ENCODE data around the gene AOPEP.

The AOPEP gene

DNA sequence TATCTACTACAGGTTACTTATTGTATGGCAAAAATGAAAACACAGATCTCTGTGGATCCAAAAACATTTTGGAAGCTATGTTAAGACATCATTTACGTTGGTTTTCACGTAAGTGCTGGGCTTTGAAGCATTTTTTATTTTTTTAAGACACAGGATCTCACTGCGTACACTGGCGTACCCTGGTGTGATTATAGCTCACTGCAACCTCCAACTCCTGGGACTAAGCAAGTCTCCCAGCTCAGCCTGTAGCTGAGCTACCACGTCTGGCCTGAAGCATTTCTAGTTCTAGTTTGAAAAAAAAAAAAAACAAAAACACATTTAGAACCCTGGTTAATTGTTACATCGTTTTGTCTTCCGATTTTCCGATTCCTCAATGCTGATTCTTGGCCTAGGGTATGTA is 131.3 kb downstream of the AOPEP start:
- in situ Hi-C loops (cut with MboI; ENCODE audit: low pct_unique_long_range_greater_than_20kb, low sequenced_read_pairs): no loop called here

DNA sequence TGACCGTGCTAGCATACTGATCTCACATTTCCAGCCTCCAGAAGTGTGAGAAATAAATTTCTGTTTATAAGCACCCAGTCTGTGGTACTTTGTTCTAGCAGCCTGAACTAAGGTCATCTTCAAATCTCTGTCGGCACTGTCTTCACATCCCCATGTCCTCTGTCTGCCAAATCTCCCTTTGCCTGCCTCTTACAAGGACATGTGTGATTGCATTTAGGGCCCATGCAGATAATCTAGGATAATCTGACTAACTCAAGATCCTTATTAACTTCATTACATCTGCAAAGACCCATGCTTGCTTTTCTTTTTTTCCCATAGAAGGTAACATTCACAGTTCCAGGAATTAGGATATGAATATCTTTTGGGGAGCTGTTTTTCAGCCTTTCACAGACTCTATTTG is 132.7 kb downstream of the AOPEP start:
- no peak for DNase-seq
- in situ Hi-C loops (cut with MboI; ENCODE audit: low pct_unique_long_range_greater_than_20kb, low sequenced_read_pairs): no loop called here

More for the DNA sequence above, 131.3 kb downstream of the AOPEP start:
- no peak for DNase-seq

DNA sequence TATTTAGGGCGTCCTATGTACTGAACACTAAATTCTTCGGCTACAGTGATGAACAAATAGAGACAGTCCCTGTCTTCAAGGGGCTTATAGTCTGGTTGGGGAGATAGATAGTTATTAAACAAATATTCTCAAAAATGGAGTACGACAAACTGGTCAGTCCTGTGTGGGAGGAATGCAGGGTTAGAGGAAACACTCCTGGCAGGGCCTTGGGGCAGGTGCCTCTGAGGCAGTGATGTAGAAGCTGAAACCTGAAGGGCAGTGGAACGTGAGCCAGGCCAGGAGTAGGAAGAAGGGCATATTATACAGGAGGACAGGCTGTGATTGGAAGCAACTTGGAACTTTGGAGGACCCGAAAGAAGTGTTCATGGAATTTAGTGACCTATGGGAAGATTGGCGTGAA is 133.4 kb downstream of the AOPEP start:
- no peak for DNase-seq
- in situ Hi-C loops (cut with MboI; ENCODE audit: low pct_unique_long_range_greater_than_20kb, low sequenced_read_pairs): no loop called here

DNA sequence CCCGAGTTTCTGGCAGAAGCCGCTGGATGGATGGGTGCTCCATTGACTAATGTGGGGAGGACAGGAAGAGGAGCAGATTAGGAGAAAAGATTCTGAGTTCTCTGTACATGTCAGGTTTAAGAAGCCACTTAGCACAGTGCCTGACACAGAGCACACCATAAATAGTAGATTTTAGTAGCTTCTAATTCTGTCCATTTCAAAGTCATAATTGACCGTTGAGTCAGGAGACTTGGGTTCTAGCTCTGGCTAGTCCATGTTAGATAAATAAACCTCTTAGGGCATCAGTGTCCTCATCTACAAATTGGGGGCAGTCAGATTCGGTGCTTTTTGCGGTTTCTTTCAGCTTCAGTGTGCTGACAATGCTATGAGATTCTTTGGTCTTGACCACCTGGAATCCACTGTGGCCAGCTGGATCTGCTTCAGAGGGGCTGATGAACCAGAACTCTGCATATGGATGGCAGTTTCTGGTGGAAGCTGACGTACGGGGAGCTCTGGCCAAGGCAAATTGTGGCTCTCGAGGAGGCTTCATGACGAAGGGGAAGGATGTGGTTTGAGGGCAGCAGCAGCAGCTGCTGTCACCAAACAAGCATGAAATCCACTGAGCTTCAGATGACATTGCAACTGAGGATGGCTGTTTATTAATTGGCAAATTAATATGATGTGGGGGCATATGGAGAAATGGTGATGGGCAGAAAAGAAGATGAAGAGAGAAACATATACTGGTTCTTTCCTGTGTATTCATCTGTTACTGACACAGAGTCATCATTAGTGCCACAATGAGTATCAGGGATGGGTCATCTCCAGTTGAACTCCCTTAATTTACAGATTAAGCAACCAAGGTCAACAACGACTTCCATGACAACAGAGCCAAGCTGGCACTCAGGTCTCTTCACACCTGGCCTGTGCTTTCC is 134.4 kb downstream of the AOPEP start:
- in situ Hi-C loops (cut with MboI; ENCODE audit: low pct_unique_long_range_greater_than_20kb, low sequenced_read_pairs): no loop called here
- peak; percentile 78 for DNase-seq

DNA sequence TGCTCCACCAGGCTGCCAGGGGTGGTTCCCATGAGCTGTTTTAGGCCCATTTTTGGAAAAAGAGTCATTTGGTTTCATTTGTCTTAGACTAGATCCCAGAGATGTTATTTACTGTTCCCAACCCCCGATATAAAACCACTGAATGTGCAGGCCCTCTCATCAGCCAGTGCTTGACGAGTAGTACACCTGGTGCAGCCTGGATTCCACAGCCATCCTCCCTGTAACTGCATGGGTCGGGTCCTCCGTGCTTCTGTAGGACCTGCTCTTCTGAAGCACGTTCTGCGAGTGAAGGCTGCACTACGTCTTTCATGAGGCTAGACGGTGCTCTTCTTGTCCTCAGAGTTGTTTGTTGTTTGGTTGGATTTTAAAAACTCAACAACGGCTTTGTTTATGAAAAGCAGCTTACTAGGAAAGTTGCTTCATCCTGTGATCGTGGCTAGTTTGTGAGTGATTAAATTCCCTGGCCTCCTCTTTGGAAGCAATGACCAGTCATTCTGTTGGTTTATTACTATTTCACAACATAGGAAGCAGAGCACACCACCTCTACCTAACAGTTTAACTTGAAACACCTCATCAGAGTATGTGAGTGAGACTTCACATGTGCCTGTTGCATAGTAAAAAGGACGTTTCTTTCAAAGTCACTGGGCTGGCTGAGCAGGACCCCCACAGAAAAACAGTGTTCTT is 135.2 kb downstream of the AOPEP start:
- in situ Hi-C loops (cut with MboI; ENCODE audit: low pct_unique_long_range_greater_than_20kb, low sequenced_read_pairs): no loop called here
- DNase-seq: no peak

DNA sequence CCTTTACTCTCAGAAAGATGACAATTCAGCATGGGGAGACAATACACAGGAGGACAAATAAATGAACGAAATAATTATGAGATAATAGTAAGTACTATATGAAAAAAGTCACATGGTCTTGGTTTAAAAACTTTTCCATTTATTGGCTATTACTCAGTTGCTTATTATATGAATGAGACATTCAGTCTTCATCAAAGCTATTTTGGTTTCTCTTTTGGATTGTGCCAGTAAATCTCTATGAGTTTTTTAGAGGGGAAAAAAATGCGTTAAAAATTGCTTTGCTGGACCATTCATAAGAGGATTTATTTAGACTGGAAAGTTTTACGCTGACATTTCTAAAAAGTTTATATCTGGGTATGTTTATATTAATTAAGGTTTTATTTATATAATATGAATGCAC is 137.7 kb downstream of the AOPEP start:
- DNase-seq: no peak
- in situ Hi-C loops (cut with MboI; ENCODE audit: low pct_unique_long_range_greater_than_20kb, low sequenced_read_pairs): no loop called here

DNA sequence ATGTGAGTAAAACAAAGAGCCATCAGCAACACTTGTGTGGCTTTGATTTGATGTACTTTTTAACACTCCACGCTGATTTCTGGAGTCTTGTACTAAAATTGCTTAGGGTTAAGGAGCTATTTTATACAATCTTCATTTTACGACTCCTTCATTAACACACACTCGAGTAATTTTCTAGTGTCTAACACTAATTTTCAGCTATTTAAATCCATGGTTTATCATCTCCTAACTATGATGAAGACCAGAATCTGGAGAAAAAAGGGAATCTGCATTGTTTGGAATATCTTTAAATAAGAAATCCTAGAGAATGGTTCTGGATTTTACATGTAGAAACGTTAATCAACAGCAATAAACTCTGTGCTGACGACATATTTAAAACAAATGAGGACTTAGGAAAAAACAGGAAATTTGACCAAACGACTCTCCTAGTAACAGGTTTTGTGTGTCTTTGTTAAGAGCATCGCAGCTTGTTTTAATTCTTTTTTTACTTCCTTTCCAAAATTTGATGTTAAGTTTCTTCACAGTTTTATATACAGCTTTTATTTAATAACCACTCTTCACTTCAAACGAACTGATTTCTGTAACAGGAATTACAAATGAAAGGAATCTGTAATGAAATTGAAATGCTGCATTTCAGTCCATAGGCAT is 138.5 kb downstream of the AOPEP start:
- DNase-seq: no peak
- in situ Hi-C loops (cut with MboI; ENCODE audit: low pct_unique_long_range_greater_than_20kb, low sequenced_read_pairs): no loop called here

DNA sequence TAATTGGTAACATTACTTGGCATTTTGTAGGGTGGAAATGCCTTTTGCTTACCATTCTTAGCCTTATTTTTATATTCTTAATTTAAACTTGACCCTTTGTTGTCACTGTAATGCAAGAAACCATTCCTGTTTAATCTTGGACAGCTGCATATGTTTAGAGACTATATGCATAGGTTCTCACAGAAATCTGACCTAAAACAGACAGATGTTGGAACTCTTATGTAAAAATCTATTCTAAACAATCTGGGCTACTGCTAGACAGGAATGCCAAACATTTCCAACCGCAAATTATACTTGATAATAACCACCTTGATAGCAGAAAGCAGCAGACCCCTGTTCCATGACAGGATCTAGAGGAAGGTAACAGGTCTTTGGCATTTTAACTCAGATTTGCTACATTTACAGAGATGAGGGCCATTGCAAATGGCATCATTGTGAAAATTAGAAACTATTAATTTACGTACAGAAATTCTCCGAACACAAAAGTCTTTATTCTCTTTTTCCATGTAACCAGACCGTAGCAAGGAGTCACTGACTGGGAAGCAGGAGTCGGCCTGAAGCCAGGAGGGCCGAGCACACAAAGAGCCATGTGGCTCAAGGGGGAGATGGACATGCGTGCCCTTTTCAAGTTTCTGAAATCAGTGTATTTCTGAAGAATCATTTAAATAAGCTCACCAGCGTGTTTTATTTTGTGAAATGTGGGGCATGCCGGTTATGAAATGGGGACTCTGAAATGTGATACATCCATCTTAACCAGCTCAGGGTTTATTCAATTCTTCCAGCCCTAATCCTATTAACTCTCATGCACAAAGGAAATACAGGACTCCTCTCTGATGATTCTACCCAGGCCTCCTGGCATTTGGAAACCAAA is 139.3 kb downstream of the AOPEP start:
- no peak for DNase-seq
- in situ Hi-C loops (cut with MboI; ENCODE audit: low pct_unique_long_range_greater_than_20kb, low sequenced_read_pairs): no loop called here

DNA sequence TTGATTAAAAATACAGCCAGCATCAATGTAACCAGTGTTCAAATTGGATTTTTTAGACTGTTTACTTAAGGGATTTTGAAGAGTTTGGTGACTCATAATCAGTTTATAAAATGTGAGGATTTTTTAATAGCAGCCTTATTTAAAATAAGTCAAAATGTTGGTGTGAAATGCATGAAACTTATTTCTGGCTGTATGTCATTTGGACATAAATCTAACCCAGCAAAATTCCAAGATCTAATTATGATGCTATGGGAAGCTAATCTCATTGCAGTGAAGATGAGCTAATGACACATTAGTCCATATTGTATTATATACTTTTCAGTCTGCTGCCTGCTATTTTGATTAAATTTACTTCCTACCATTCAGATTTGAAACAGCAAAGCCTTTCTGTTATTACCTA is 140.3 kb downstream of the AOPEP start:
- in situ Hi-C loops (cut with MboI; ENCODE audit: low pct_unique_long_range_greater_than_20kb, low sequenced_read_pairs): no loop called here
- DNase-seq: no peak

DNA sequence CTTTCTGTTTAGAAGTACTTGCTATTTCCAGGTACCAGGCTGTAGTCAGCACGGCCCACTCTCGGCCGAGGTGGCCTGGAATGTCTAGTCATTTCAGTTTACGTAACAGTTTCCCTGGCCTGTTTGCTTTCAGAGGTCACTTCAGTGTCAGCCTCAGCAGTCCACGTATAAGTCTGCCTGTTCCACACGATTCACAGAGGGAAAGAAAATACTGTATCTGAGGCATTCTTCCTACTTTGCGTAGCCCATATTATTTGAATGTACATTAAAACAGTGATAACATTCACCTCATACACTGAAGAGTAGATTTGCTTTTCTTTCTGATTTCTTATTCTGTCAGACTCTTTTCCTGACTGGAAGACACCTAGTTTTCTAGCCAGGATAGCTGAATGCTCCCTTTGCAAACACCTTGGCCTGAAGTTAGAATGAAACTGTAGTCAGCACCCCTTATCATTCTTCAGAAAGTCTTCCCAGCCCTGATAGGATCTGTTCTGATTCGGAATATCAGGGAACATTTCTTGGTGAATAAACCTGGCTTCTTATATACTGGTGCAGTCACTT is 140.9 kb downstream of the AOPEP start:
- DNase-seq: no peak
- in situ Hi-C loops (cut with MboI; ENCODE audit: low pct_unique_long_range_greater_than_20kb, low sequenced_read_pairs): no loop called here

DNA sequence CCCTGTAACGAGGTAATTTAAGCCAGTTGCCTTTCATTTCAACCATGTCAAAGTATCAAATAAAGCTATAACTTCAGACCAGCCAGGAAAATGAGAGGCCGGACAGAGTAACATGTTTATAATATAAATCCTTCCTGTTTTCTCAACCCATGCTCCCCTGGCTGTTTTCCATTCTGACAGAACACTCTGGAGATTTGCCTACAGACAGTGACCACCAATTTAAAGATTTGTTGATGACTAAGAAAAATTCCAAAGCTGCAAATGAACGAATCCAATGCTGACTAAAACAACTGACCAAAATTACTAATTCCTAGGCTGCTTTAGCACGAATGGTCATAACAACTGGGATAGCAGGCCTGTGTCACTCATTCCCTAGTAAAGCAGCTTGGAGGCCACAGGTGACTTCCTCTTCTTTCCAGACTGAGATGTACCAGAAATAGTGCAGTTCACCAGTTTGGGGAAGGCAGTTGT is 141.4 kb downstream of the AOPEP start:
- in situ Hi-C loops (cut with MboI; ENCODE audit: low pct_unique_long_range_greater_than_20kb, low sequenced_read_pairs): no loop called here
- DNase-seq: no peak

DNA sequence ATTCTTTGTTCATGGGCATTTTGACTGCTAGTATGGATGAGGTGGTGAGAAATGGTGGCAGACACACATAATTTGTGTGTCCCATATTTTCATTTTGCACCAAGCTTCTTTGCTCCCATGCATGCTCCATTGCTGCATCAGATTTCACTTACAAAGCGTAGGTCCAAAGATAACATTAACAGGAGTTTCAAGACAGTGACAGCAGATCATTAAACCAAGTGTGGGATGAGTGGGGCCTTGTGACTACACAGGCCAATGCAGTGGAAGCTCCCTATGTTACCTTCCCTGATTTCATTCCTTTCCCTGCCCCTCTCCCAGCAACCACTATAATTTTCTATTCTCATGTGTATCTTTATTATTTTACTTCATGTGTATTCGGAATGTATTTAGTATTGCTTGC is 142.0 kb downstream of the AOPEP start:
- DNase-seq: no peak
- in situ Hi-C loops (cut with MboI; ENCODE audit: low pct_unique_long_range_greater_than_20kb, low sequenced_read_pairs): no loop called here

DNA sequence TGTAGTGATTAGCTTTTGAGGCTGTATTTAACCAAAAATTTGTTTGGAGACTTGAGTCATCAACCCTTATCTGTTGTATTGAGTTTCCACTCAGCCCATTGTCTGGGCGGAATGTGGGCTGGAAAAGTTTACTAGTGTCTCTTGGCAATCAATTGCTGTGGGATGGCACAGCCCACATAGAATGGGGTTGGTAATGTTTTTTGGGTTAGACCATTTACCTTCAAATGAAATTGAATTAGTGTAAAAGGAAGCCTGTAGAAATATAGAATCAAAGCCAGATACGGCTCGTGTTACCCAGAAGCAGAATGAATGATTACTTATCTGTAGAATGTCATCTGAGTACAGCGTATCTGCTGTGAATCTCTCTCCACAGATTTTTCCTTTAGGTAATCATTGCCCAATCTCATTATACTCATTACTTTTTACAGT is 142.9 kb downstream of the AOPEP start:
- DNase-seq: no peak
- in situ Hi-C loops (cut with MboI; ENCODE audit: low pct_unique_long_range_greater_than_20kb, low sequenced_read_pairs): no loop called here

DNA sequence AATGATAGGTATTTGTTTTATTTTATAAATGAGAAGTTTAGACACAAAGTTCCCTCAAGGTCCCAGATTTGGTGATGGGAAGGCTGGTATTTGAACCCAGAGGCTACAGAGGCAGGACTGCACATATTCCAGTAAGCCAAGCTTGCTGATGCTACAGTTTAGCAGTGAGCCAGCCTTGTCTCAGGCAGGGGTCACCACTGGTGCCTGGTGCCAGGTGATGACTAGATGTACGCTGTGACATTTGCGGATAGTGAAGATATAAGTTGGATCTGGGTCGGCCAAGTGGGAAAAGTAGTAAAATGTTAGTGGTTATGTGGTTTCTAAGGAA is 143.9 kb downstream of the AOPEP start:
- in situ Hi-C loops (cut with MboI; ENCODE audit: low pct_unique_long_range_greater_than_20kb, low sequenced_read_pairs): no loop called here
- DNase-seq: no peak

DNA sequence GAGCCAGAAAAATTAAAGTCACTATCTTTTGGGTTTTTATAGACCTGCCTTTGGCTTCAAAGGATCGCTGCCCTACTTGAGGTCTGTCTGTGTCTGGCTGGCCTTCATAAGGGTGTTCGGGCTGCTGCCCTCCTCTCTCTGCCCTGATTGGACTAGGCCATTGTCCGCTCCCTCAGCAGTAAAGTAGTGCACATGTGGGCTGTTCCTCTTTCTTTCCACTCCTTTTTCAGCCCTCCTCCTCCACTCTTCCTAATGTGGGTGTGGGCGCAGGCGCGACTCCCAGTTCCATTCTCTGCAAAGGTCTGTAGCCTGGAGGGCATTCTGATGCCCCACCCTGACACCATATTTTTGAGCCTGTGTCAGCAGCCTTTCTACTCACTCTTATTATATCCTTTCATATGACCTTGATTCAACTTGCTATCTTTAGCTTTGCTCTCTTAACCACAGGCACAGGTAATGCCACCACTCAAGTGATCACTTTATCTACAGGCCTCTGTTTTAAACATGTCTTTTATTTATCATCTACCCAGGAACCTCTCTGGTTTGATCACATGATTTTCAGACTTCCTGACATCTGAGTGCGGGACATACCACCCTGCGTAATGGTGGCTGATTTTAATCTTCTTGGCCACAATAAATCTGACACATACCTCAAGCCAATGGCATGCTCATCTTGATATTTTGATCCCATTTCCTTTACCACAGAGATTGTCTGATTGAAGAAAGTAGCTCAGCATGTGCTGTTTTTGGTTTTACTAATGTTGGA is 144.5 kb downstream of the AOPEP start:
- in situ Hi-C loops (cut with MboI; ENCODE audit: low pct_unique_long_range_greater_than_20kb, low sequenced_read_pairs): no loop called here
- DNase-seq: no peak

DNA sequence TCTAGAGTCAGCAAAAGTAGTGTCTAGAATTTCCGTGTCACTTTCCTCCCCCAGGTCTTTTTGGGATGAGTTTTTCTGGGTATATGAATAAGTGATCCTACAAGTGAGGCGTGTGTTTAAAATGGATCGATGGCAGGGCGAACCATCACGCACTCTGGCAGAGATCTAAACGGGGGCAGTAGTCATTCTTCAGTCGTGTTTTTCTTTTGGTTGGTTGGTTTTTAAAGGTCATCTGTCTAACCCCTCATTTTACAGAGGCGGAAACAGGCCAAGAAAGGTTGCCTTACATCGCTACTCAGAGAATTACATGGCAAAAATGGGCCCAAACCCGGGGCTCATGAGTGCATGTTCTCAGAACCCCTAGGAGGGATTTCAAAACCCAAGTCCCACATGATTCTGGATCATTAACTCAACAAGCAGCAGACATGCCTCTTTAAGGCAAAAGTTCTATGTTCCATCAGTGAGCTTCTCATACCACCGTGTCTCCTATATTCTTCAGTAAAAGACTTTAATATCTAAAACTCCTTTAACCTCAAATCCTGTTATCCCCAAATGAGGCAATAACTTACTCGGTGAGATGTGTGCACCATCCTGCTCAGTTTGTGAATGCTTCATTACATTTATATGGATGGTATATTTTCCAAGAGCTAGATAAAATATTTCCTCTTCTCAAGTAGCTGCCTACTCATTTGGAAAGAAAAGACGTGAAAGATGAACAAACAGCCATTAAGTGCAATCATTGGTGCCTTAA is 145.8 kb downstream of the AOPEP start:
- in situ Hi-C loops (cut with MboI; ENCODE audit: low pct_unique_long_range_greater_than_20kb, low sequenced_read_pairs): no loop called here
- no peak for DNase-seq

DNA sequence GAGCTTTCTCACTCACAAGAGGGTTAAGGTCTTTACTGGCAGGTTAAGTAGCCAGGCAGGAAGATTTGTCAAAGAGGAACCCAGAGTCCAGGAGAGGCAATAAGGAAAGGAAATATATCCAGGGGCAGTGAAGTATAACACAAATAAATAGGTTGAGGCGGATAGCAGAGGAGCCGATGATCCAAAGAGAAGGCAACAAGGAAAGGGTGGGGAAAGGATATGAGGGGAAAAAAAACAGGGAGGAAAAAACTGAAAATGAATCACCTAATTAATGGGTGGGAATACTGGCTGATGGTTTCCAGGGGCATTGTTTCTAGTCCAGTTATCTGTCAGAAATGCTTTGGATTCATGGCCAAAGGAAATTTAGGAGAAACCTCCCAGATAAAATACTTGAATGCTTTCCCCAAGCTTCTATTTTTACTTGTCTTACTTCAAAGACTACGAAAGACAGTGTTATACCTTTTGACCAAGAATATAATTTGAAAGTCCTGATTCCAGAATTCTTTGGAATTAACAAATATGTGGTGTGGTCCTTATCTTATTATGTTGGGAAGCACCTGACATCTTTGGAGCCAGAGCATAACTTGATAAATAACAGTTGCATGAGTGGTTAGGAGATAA is 146.5 kb downstream of the AOPEP start:
- no peak for DNase-seq
- in situ Hi-C loops (cut with MboI; ENCODE audit: low pct_unique_long_range_greater_than_20kb, low sequenced_read_pairs): no loop called here
